ENCODE results near the gene TPR. TPM values are rescaled to one million over a fixed set of nuclear protein-coding genes. Genes with fewer than 3 reads are reported as not detected.

TPR gene
- total RNA-seq, 1 donor from 2014 or later = 77.9 TPM

DNA sequence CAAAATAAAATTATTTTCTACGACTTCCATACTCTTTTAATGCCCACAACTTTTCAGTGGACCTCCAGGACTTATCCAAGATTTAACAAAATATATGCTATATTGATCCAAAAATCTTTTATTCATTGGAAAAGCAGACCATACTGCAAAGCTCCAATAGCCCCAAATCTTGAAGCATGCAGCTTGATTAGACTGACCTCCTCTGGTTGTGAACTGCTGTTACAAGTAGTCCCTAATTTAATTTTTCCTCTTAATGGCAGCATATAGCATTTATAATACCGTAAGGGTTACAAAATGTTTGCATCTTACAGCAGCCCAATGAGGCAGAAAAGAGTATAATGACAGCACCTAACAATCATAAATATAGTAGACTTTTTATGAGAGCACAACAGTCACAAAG is 49.8 kb downstream of the TPR start:
- H3K4me3 Mint-ChIP-seq (ENCODE audit: unreplicated experiment) = no peak overlapping the region
- peaks cover 33% of the 10 kb centered on the region for H3K36me3 Mint-ChIP-seq (ENCODE audit: low read depth)
- H3K4me1 Mint-ChIP-seq (ENCODE audit: low read depth) = peaks cover 3% of the 10 kb centered on the region
- H3K27ac Mint-ChIP-seq (ENCODE audit: unreplicated experiment) = no peak overlapping the region
- no peaks in the 10 kb centered on the region for H3K27me3 Mint-ChIP-seq (ENCODE audit: low read depth)
- TF ChIP-seq, protein P1, sequence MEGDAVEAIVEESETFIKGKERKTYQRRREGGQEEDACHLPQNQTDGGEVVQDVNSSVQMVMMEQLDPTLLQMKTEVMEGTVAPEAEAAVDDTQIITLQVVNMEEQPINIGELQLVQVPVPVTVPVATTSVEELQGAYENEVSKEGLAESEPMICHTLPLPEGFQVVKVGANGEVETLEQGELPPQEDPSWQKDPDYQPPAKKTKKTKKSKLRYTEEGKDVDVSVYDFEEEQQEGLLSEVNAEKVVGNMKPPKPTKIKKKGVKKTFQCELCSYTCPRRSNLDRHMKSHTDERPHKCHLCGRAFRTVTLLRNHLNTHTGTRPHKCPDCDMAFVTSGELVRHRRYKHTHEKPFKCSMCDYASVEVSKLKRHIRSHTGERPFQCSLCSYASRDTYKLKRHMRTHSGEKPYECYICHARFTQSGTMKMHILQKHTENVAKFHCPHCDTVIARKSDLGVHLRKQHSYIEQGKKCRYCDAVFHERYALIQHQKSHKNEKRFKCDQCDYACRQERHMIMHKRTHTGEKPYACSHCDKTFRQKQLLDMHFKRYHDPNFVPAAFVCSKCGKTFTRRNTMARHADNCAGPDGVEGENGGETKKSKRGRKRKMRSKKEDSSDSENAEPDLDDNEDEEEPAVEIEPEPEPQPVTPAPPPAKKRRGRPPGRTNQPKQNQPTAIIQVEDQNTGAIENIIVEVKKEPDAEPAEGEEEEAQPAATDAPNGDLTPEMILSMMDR (IDR thresholded peaks at IDR 0.05) = peak; percentile 73
- DNase-seq (ENCODE audit: low spot score) = no peak
- no peaks in the 10 kb centered on the region for H3K9me3 Mint-ChIP-seq (ENCODE audit: low read depth)

DNA sequence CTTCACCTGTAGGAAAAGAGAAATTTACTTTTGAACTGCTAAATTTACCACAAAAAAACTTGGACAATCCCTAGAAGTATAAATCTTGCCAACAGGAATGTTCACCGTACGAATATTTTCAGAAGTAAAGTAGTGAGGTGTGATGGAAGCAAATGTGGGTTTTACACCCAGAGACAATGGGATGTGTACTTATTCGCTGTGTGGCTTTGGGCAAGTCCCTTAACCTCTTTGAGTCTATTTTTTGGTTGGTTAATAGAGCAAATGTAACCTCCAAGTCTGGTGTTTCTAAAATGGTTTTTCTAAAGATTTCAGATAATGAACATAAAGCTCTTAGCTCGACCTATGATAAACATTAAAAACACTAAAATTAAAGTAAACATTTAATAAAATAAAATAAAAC is 51.2 kb downstream of the TPR start:
- peaks cover 1% of the 10 kb centered on the region for H3K4me1 Mint-ChIP-seq (ENCODE audit: low read depth)
- peaks cover 35% of the 10 kb centered on the region for H3K36me3 Mint-ChIP-seq (ENCODE audit: low read depth)
- H3K9me3 Mint-ChIP-seq (ENCODE audit: low read depth) = no peaks in the 10 kb centered on the region
- H3K27ac Mint-ChIP-seq (ENCODE audit: unreplicated experiment) = no peak overlapping the region
- H3K4me3 Mint-ChIP-seq (ENCODE audit: unreplicated experiment) = no peak overlapping the region
- TF ChIP-seq, protein P1 (IDR thresholded peaks at IDR 0.05) = no peak
- H3K27me3 Mint-ChIP-seq (ENCODE audit: low read depth) = no peaks in the 10 kb centered on the region
- DNase-seq (ENCODE audit: low spot score) = no peak

DNA sequence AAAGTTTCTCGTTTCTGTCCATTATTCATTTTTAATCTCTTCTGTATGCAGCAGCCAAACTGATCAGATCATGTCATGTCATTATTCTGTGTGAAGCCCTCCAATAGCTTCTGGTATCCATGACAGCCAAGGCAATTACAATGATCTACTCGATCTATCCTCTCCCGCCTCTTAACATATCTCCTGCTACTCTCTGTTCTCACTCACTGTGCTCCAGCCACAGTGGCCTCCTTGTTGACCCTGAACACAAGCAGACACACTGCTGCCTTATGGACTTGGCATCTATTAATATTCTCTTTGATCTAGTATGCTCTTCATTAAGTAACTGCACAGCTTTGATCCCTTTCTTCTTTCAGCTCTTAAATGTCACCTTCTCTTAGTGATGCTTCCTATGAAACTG is 59.5 kb downstream of the TPR start:
- Mint-ChIP-seq H3K9me3 (ENCODE audit: low read depth) (no peaks in the 10 kb centered on the region), H3K4me3 (ENCODE audit: unreplicated experiment) (no peak overlapping the region), H3K36me3 (ENCODE audit: low read depth) (peaks cover 32% of the 10 kb centered on the region), H3K4me1 (ENCODE audit: low read depth) (no peaks in the 10 kb centered on the region), H3K27ac (ENCODE audit: unreplicated experiment) (no peak overlapping the region), H3K27me3 (ENCODE audit: low read depth) (no peaks in the 10 kb centered on the region)
- TF ChIP-seq, protein P1 (IDR thresholded peaks at IDR 0.05) = no peak
- no peak for DNase-seq (ENCODE audit: low spot score)

DNA sequence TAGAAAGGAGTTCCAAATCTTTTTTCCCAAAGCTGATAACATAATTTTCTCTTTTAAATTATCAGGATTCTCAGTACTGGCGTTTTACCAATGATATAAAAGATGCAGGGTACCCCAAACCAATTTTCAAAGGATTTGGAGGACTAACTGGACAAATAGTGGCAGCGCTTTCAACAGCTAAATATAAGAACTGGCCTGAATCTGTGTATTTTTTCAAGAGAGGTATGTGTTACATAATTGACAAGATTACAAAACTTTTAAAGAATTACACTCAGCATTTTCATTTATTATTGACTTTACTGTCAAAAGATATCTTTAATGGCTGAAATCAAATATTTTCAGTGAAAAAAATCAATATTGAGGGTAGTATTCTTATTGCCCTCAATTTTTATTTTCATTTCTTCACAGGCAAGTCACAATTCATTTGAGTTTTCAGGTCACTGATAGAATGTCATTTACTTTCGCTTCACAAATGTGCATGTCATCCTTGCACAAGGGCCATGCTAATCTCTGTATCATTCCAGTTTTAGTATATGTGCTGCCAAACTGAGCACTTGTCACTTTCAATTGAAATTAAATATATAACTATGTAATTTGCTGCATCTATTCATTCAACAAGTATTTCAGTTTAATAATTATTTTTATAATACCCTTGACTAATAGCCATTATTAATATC is 63.5 kb downstream of the TPR start:
- peaks cover 13% of the 10 kb centered on the region for H3K36me3 Mint-ChIP-seq (ENCODE audit: low read depth)
- TF ChIP-seq, protein P1 (IDR thresholded peaks at IDR 0.05) = no peak

DNA sequence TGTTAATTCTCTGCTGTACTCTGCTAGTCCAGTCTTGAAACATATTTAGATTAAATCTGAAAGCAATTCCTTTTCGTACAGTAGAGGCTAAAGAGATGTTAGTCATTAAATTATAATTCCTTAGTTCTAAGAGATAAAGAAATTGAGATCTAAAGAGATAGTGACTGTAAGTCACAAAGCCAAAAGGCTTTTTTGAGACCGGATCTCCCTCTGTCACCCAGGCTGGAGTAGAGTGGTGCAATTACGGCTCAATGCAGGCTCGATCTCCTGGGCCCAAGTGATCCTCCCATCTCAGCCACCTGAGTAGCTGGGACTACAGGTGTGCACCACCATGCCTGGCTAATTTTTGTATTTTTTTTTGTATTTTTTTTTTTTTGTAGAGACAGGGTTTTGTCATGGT is 64.7 kb downstream of the TPR start:
- Mint-ChIP-seq H3K9me3 (ENCODE audit: low read depth) (no peaks in the 10 kb centered on the region), H3K36me3 (ENCODE audit: low read depth) (peaks cover 8% of the 10 kb centered on the region), H3K27me3 (ENCODE audit: low read depth) (no peaks in the 10 kb centered on the region), H3K4me3 (ENCODE audit: unreplicated experiment) (no peak overlapping the region), H3K27ac (ENCODE audit: unreplicated experiment) (no peak overlapping the region), H3K4me1 (ENCODE audit: low read depth) (no peaks in the 10 kb centered on the region)
- no peak for DNase-seq (ENCODE audit: low spot score)
- TF ChIP-seq, protein P1 (IDR thresholded peaks at IDR 0.05) = no peak

More for the DNA sequence above, 63.5 kb downstream of the TPR start:
- H3K9me3 Mint-ChIP-seq (ENCODE audit: low read depth) = no peaks in the 10 kb centered on the region
- H3K27ac Mint-ChIP-seq (ENCODE audit: unreplicated experiment) = no peak overlapping the region
- no peak for DNase-seq (ENCODE audit: low spot score)
- H3K4me3 Mint-ChIP-seq (ENCODE audit: unreplicated experiment) = no peak overlapping the region
- H3K27me3 Mint-ChIP-seq (ENCODE audit: low read depth) = no peaks in the 10 kb centered on the region
- no peaks in the 10 kb centered on the region for H3K4me1 Mint-ChIP-seq (ENCODE audit: low read depth)
